ENCODE data around the gene MED31. TPM values are rescaled to one million over a fixed set of nuclear protein-coding genes. Genes with fewer than 3 reads are reported as not detected.
A peak's percentile ranks its signal among the peaks of the same experiment; 100 is the strongest.

The MED31 gene
- total and polyA plus RNA-seq, 2 of the 13 experiments (the other 11 are each of a cell fraction or from before 2014, with no cell fraction given): 19.0 to 20.9 TPM

DNA sequence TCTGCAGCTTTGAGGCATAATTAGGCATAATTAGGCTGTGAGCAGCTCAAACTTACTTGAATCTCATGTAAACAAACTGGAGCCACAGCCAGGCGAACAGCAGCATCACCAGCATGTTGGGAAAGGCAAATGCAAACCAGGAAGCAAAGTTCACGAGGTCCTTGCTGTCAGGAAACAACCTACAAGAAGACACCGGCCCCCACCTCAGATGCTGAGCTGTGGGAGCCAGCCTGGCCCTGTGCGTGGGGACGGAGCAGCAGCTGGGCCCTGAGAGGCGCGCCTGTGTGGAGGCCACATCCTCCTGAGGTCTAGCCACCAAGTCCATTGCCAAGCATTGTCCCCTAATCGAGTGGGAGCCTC, 49.5 kb upstream of the MED31 start (continued):
- no peak for TF ChIP-seq CREB1 (IDR thresholded peaks at IDR 0.05)
- no peak for TF ChIP-seq CREB1 (CRISPR knock-in tag; IDR thresholded peaks at IDR 0.05)
- TF ChIP-seq IRF2 (CRISPR knock-in tag; IDR thresholded peaks at IDR 0.05): no peak
- TF ChIP-seq ZBTB7A (CRISPR knock-in tag; IDR thresholded peaks at IDR 0.05): no peak
- no peak for TF ChIP-seq NFATC3 (CRISPR knock-in tag; IDR thresholded peaks at IDR 0.05)
- TF ChIP-seq ELF3 (CRISPR knock-in tag; IDR thresholded peaks at IDR 0.05): peak; percentile 58
- no peak for TF ChIP-seq RXRA (CRISPR knock-in tag; IDR thresholded peaks at IDR 0.05)
- TF ChIP-seq ZBTB42 (CRISPR knock-in tag; IDR thresholded peaks at IDR 0.05): no peak
- peak; percentile 34; the same call in 1 of the 2 replicates for TF ChIP-seq MIER3 (CRISPR knock-in tag; IDR thresholded peaks at IDR 0.05; ENCODE audit: borderline replicate concordance)
- TF ChIP-seq PHB2 (IDR thresholded peaks at IDR 0.05; ENCODE audit: partially characterized antibody): no peak
- TF ChIP-seq, protein P1, sequence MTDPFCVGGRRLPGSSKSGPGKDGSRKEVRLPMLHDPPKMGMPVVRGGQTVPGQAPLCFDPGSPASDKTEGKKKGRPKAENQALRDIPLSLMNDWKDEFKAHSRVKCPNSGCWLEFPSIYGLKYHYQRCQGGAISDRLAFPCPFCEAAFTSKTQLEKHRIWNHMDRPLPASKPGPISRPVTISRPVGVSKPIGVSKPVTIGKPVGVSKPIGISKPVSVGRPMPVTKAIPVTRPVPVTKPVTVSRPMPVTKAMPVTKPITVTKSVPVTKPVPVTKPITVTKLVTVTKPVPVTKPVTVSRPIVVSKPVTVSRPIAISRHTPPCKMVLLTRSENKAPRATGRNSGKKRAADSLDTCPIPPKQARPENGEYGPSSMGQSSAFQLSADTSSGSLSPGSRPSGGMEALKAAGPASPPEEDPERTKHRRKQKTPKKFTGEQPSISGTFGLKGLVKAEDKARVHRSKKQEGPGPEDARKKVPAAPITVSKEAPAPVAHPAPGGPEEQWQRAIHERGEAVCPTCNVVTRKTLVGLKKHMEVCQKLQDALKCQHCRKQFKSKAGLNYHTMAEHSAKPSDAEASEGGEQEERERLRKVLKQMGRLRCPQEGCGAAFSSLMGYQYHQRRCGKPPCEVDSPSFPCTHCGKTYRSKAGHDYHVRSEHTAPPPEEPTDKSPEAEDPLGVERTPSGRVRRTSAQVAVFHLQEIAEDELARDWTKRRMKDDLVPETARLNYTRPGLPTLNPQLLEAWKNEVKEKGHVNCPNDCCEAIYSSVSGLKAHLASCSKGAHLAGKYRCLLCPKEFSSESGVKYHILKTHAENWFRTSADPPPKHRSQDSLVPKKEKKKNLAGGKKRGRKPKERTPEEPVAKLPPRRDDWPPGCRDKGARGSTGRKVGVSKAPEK (CRISPR knock-in tag; IDR thresholded peaks at IDR 0.05; ENCODE audit: borderline replicate concordance): no peak
- TF ChIP-seq, protein P2, sequence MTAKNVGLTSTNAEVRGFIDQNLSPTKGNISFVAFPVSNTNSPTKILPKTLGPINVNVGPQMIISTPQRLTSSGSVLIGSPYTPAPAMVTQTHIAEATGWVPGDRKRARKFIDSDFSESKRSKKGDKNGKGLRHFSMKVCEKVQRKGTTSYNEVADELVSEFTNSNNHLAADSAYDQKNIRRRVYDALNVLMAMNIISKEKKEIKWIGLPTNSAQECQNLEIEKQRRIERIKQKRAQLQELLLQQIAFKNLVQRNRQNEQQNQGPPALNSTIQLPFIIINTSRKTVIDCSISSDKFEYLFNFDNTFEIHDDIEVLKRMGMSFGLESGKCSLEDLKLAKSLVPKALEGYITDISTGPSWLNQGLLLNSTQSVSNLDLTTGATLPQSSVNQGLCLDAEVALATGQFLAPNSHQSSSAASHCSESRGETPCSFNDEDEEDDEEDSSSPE (CRISPR knock-in tag; IDR thresholded peaks at IDR 0.05): no peak
- TF ChIP-seq ZNF790 (CRISPR knock-in tag; IDR thresholded peaks at IDR 0.05; ENCODE audit: borderline replicate concordance): no peak
- 0 out of 2 replicates have a peak, but pooled peaks have one; percentile 37 for TF ChIP-seq FIP1L1 (IDR thresholded peaks at IDR 0.05; ENCODE audit: borderline replicate concordance, insufficient read depth, low read depth, low read length)
- no peak for TF ChIP-seq RAD21 (CRISPR knock-in tag; IDR thresholded peaks at IDR 0.05)
- TF ChIP-seq HNRNPH1 (optimal IDR thresholded peaks at IDR 0.05; ENCODE audit: low read depth, low read length): no peak
- no peak for TF ChIP-seq ZNF720 (CRISPR knock-in tag; IDR thresholded peaks at IDR 0.05)
- TF ChIP-seq, protein P3, sequence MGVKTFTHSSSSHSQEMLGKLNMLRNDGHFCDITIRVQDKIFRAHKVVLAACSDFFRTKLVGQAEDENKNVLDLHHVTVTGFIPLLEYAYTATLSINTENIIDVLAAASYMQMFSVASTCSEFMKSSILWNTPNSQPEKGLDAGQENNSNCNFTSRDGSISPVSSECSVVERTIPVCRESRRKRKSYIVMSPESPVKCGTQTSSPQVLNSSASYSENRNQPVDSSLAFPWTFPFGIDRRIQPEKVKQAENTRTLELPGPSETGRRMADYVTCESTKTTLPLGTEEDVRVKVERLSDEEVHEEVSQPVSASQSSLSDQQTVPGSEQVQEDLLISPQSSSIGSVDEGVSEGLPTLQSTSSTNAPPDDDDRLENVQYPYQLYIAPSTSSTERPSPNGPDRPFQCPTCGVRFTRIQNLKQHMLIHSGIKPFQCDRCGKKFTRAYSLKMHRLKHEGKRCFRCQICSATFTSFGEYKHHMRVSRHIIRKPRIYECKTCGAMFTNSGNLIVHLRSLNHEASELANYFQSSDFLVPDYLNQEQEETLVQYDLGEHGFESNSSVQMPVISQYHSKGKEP (CRISPR knock-in tag; IDR thresholded peaks at IDR 0.05): no peak
- no peak for TF ChIP-seq ZNF124 (CRISPR knock-in tag; IDR thresholded peaks at IDR 0.05)
- TF ChIP-seq NONO (IDR thresholded peaks at IDR 0.05): no peak
- TF ChIP-seq NONO (CRISPR knock-in tag; conservative IDR thresholded peaks at IDR 0.05): no peak
- TF ChIP-seq FOXA3 (CRISPR knock-in tag; IDR thresholded peaks at IDR 0.05): peak; percentile 34; the same call in 1 of the 2 replicates
- TF ChIP-seq SMAD9 (CRISPR knock-in tag; IDR thresholded peaks at IDR 0.05): no peak
- TF ChIP-seq HOXA5 (CRISPR knock-in tag; IDR thresholded peaks at IDR 0.05): no peak
- no peak for TF ChIP-seq ZNF235 (CRISPR knock-in tag; IDR thresholded peaks at IDR 0.05; ENCODE audit: borderline replicate concordance)
- TF ChIP-seq, protein P4, sequence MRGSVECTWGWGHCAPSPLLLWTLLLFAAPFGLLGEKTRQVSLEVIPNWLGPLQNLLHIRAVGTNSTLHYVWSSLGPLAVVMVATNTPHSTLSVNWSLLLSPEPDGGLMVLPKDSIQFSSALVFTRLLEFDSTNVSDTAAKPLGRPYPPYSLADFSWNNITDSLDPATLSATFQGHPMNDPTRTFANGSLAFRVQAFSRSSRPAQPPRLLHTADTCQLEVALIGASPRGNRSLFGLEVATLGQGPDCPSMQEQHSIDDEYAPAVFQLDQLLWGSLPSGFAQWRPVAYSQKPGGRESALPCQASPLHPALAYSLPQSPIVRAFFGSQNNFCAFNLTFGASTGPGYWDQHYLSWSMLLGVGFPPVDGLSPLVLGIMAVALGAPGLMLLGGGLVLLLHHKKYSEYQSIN (CRISPR knock-in tag; IDR thresholded peaks at IDR 0.05; ENCODE audit: borderline replicate concordance): no peak
- TF ChIP-seq CCAR2 (optimal IDR thresholded peaks at IDR 0.05; ENCODE audit: low read depth, low read length): no peak
- no peak for TF ChIP-seq ZBTB7B (CRISPR knock-in tag; IDR thresholded peaks at IDR 0.05)

Measured in HepG2 (cell line).